SK-N-SH treated with all-trans-retinoic acid at 6 μM for 48 hours (cell line): Measurements from ENCODE around the gene NHS.

Experiments
- ESRRG ChIP-seq: fragments of 250-450 bp; sonication (Bioruptor Pico); IDR thresholded peaks from 2 replicates; pipeline ENCODE4 v1.6.1; 2021; ENCODE audit warnings: mild to moderate bottlenecking
- GLIS3 ChIP-seq: fragments of 250-450 bp; sonication (Bioruptor Pico); IDR thresholded peaks from 2 replicates; pipeline ENCODE4 v1.5.0; 2020; ENCODE audit warnings: mild to moderate bottlenecking, moderate library complexity
- TCF4 ChIP-seq: fragments of 250-450 bp; sonication (Bioruptor Pico); IDR thresholded peaks from 2 replicates; pipeline ENCODE4 v1.8.0; 2021; ENCODE audit warnings: mild to moderate bottlenecking, moderate library complexity, borderline replicate concordance
- TF ChIP-seq, protein P1 (sequence below): fragments of 250-450 bp; sonication (Bioruptor Pico); IDR thresholded peaks from 2 replicates; pipeline ENCODE4 v1.8.0; 2021; ENCODE audit warnings: low read depth, mild to moderate bottlenecking, moderate library complexity, borderline replicate concordance

DNA sequence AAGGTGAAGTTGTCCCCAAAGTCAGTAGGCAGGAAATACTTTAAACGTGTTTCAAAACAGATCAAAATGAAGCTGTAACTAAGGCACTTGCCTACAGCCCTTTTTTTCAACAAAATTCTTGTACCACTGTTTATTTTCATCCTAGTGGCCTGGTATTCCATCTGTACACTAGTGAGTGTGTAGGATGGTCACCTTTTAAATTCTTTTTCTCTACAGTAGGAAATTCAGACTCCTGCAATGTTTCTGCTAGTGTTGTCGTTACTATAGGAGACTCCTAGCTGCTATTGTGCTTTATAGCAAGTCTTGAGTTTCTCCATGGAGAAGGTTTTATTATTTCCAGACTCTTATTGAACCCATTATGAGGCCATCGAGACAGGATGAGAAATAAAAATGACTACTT is 7.0 kb upstream of the NHS start:
- TF ChIP-seq GLIS3 (CRISPR knock-in tag) = no peak
- no peak for TF ChIP-seq ESRRG (CRISPR knock-in tag)
- TF ChIP-seq, protein P1, sequence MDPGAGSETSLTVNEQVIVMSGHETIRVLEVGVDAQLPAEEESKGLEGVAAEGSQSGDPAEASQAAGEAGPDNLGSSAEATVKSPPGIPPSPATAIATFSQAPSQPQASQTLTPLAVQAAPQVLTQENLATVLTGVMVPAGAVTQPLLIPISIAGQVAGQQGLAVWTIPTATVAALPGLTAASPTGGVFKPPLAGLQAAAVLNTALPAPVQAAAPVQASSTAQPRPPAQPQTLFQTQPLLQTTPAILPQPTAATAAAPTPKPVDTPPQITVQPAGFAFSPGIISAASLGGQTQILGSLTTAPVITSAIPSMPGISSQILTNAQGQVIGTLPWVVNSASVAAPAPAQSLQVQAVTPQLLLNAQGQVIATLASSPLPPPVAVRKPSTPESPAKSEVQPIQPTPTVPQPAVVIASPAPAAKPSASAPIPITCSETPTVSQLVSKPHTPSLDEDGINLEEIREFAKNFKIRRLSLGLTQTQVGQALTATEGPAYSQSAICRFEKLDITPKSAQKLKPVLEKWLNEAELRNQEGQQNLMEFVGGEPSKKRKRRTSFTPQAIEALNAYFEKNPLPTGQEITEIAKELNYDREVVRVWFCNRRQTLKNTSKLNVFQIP (CRISPR knock-in tag) = no peak
- no peak for TF ChIP-seq TCF4 (CRISPR knock-in tag)
